ENCODE data around the gene TIAM1.

The TIAM1 gene

DNA sequence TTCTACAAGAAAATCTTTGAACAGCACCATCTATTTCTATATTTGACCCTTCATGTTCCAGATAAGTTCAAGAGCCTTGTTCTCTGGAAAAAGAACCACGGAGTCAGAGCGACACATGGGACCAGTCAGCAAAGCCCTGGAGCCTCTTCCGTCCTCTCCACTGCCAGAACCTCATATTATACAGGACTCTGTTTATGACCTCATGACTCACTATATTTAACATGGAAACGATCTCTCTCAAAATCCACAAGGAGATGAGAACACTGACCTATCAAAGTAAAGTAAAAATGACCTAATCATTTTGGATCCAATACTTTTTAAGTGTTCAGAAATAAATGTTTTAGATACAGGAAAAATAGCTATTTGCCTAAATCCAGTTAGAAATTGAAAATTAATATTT is 181.2 kb downstream of the TIAM1 start:
- no peak for DNase-seq

DNA sequence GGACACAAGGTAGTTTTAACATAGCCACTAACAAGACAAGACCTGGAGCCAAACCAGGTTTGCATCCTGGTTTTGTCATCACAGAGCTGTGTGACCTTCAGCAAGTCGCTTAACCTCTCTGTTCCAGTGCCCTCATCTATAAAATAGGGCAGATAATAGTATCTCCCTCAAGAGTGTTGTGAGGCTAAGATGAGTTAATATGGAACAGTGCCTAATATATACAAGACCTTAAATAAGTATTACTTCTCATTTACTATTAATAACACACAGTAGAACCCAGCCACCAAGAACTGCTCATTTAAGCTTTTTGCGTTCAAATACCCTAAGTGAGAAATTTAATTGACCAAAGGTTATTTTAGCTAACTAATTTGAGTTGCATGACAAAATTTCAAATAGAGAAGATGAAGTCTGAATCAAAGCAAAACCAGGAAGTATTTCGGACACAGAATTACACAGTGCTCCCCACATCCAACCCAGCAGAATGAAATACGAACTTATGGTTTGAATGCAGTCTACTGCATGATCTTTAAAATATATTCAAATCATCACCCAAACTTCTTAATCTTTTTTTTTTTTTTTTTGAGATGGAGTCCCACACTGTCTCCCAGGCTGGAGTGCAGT is 181.9 kb downstream of the TIAM1 start:
- no peak for DNase-seq

DNA sequence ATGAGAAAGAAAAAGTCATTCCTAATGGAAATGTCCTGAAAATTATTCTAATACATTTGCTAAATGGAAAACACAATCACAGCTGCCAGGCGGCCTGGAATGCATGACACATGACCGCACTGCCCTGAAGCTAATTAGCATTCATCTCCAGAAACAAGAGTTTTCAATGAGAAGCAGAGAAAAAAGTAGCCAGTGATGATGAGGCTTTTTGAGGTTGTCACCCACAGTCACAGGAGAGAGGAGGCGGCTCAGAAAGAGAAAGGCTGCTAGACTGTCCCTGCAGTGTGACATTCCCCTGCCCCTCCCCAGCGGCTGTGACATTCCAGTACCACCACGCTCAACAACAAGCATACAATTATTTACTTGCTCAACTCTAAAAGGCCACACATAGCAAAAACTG is 182.9 kb downstream of the TIAM1 start:
- DNase-seq: no peak

DNA sequence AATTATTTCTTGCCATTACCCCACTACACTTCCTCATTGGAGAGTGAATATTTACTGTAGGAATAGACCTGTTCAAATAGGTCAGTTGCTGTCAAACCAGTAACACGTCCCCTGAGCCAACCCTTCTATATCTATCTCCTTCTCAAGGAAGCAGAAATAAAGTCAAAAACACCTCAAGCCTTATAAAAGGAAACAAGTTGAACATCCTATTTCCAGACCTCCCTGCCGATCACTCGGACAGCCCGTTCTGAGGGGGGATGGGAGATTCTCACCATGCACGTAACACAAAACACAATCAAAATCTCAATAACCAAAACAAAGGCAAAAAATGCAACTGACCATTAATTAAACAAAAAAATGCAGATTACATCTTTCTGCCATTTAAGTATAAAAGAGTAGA is 184.3 kb downstream of the TIAM1 start:
- DNase-seq: no peak

DNA sequence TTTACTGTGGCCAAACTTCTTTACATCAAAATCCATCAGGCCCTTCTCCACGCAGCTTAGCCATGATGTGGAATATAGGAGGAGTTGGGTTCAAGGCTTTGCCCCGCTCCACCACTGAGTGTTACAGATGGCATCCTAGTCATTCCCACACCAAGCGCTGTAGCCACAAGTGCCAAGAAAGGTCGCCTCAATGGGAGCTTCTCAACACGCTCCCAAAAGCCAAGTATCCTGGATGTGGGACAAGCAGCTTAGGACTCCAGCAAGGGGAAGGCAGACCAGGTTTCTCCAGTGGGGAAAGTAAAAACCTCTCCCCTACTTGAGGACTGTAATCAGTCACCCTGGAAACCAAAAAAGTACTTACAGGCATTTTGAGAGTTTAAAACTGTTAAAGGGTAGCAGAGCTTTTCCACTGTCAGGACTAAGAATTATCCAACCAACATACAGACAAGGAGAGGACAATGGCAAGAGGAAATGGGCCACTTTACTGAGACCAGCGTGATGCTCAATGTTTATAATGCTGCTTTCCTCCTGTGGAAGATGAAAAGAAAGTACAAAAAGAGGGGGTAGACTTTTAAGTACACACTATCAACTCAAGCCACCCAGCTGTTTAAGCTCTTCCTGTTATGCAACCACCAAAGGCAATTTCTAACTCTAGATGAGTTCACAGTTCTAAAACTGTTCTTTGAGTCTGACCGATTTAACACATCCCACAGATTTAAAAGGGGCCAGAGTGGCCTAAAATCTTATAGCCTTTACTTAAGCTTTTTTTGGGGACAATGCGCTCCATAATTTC is 185.1 kb downstream of the TIAM1 start:
- DNase-seq: peak in 1 of 2 donors; percentile 44

DNA sequence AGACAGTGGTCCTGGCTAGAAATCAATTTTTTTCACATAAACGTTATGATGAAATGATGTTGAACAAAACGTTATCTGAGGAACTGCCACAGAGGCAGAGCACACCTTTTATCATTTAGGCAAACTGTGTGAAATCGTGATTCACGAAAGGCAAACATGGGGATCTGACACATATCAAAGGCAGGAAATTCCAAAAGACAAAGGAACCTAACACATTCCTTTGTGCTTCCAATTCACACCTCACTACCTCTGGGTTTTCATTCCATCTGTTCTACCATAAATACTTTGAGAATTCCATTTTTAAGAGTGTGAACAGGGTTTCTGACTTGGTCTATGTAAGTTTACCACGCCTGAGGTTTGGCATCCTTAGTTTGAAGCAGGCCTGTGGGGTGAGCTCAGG is 186.3 kb downstream of the TIAM1 start:
- no peak for DNase-seq

DNA sequence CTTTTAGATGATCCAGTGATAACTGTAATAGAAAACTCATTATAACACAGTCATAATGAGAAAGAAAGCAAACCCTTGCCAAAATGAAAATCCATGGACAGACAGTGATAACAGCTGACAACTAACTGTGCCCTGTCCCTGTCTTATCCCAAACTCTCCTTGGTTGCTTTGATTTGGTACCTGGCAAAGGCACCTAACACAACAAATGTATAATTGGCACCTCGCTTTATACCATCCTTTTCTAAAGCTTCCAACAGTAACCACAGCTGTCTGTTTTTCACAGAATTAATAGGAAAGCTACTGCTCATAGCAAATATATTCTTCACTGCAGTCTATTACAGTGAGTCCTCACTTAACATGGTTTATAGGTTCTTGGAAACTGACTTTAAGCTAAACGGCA is 187.4 kb downstream of the TIAM1 start:
- no peak for DNase-seq

DNA sequence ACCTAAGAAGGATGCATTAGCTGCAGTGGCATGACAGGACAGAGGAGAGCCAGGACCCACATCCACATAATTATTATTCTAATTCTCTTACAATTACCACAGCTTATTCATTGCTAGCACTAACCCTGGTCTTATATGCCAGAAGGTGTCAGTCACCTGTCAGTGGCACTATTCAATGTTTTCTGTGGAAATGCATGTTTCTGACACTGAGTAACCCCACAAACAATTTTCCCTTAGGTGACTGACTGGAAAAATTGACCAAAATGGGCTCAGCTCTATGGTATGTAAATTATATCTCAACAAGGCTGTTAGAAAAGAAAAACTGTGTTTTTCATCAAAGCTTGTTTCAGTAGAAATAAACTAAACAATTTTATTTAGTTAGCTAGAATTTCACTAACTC is 187.9 kb downstream of the TIAM1 start:
- DNase-seq: no peak

DNA sequence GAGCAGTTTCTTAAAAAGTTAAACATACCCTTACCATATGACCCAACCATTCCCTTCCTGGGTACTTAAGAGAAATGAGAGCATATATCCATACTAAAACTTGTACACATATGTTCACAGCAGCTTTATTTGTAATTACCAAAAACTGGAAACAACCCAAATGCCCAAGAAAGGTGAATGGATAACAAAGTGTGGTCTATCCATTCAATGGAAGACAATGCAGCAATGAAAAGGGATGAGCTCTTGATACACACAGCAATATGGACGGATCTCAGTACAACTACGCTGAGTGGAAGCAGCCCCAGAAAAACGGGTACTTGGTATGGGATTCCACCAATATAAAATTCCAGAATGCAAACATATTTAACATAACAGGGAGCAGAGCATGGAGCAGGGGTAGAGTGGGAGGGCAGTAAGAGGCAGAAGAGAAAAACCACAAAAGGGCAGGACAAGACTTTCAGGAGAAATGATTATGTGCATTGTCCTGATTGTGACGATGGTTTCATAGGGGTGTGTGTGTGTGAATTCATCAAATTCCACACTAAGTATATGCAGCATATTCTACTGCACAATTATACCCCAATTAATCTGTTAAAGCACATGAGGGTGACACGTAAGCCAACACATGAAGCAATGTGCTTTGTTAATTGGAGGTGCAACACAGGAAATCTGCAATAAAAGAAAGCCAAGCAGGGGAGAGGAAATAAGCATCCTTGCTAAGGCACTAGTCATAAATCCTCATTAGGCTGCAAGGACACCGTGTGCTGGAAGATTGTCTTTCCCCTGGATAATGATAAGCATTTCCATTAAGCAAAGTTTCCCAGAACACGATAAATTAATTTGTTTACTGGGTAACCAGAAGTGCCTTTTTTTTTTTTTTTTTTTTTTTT is 192.7 kb downstream of the TIAM1 start:
- no peak for DNase-seq

DNA sequence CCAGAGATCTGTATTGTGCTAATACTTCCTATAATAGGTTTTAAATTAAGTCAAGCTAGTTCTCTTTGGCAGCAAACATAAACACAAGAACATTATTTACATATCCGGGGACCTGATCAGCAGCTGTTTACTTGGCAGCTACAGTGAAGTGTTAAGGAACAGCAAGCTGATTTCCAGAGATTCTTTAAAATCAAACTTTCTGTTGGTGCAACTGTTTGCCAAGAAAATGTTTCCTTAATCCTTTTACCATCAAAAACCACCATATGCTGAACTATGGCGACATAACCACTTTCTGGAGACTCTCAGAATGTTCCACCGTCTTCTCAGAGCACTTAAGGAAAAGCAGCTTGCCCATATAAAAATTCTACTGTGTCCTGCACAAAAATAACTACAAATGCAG is 198.8 kb downstream of the TIAM1 start:
- DNase-seq: no peak

DNA sequence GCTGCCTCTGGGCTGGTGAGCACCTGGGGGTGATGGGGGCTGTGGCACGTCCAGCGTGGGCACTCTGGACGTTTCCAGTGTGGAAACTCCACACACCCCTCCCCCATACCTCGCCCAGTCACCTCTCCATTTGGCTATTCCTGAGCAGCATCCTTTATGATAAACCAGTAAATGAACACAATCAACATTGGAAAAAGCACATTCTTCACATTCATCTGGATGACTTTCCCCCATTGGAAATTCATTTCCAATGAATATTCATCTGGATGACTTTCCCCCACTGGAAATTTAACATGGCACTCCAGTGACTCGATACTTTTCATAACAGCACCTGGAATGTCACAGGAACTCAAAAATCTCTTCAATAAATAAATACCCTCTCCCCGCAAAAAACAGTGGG is 201.0 kb downstream of the TIAM1 start:
- no peak for DNase-seq

DNA sequence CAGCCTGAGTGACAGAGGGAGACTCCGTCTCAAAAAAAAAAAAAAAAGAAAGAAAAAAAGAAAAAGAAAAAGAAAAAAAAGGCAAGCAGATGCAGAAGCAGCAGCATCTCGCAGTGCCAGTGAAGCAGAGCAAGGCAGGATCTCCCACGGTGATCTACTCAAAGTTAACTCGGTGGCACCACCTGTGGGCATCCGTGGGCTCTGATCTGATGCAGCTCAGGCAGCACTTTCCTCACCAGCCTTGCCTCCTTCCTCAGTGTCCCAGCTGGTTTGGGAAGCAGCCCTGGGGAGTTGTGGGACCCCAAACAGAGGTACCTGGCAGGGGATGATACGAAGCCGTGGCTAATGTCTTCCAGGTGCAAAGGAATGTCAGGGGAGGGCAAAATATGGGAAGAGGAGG is 201.5 kb downstream of the TIAM1 start:
- peak; percentile 16 to 23 for DNase-seq

DNA sequence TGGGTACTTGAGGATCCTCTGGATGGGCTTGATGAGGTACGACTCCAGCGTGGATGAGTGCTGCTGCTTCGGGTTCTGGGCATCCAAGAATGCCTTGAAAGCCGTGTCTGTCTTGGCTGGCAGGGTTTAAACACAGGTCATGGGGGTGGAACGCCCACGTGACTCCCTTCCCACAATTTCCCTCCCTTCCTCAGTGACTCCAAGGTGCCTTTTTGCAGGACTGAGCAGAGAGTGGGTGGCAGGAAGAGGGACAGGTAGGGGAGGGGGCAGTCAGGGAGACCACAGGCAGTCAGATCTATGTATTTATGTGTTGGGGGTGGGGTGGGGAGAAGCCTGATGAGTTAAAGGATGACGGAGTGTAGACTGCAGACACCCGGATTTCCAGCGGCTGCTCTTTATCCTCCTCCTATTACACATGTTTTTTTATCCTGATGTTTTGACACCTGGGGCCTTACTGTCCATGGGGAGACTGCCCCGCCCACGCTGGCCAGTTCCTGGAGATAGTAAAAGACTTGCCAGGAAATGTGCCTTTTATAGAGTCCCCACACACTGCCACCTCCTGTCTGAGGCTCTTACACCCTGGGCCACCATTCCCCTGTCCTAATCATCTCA is 202.6 kb downstream of the TIAM1 start:
- DNase-seq: no peak

DNA sequence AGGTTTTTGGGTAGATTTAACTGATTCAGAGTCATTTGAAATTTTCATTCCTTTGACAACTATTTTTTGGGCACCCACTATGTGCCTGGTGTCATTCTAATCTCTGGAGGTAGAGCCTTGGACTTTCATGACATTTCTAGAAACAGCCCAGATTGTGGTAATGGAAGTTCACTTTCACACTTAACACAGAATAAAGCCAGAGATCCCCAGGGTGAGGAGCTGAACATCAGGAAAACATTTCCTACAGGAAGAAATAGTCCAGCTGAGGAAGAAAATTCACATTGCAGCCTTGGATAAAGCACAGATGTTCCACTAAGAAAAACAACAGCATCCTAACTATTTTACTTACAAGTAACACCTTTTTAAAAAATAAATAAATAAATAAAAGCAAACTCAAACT is 203.4 kb downstream of the TIAM1 start:
- DNase-seq: no peak

DNA sequence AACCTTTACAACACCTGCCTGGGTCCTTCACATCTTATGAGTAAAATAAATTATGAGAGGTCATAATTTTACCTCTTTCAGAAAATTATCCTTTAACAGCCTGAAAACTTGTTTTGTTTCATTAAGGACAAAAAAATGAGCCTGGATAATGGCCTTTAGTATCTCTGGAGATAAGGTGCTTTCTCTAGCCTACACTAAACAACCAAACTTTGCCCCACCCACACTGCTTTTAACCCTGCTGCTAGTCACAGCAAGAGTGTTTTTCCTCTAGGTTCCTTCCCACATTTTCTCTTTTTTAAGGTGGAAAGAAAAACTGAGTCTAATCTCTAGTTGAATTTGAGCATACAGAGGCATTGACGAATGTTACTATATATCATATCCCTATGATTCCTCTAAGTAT is 204.0 kb downstream of the TIAM1 start:
- DNase-seq: no peak

DNA sequence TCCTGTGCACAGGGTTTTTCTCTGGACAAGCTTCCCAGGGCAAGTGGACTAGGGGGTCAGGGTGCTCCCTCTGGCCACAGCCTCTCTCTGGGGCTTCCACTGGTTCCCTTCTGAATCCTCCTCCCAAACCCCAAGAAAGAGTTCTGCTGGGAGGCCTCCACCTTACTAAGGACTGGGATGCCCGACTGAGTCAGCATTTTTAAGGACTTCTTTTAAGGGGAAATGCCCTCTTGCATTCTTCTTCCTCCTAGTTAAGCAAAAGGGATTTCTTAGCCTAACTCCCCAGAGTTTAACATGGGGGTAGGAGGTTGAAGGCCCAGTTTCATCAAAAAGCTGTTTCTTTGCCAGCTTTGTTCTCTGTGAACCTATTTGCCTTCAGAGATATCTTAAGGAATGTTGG is 206.1 kb downstream of the TIAM1 start:
- no peak for DNase-seq

DNA sequence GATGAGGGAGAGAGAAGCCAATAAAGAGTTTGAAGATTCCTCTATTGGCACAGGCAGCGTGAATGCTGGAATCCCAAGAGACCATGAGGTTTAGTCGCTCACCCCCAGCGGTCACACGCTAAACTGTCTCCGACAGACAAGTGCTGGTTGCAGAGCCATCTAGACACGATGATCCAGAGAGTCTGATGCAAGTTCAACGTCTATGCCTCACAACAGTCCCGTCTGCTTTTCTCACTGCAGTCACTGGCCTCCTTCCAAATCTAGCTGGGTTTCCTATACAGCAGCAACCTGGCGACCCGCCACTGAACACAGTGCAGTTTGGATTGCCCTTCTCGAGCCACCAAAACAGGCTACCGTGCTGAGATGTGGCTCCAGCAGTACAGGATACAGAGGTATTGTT is 207.2 kb downstream of the TIAM1 start:
- no peak for DNase-seq

DNA sequence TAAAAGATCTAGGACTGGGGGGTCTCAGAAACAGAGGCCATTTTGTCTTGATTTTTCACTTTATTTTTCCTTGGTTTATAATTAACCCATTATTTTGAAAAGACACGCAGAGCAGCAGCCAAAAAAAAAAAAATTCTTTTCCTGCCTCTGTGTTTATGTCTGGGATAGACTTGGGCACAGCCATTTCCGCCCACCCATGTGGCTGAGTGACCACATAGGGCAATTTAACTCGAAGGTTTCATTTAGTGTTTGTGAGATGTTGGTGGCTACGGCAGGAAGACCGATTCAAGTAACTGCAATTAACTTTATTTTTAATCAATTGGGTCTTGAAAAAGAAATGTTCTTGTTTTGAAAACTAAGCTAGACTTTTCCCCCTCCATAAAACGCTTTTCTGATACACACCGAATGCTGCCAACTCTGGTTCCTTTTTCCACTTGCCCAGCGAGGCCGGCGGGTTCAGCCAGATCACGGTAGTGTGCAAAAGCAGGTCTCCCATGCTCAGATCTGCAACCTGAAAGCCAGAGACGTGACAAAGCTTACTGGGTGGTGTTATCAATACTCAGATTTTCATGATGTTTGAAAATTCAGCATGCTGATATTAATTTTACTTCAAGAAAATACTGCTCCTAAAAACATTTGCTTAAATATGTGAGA is 208.4 kb downstream of the TIAM1 start:
- no peak for DNase-seq

DNA sequence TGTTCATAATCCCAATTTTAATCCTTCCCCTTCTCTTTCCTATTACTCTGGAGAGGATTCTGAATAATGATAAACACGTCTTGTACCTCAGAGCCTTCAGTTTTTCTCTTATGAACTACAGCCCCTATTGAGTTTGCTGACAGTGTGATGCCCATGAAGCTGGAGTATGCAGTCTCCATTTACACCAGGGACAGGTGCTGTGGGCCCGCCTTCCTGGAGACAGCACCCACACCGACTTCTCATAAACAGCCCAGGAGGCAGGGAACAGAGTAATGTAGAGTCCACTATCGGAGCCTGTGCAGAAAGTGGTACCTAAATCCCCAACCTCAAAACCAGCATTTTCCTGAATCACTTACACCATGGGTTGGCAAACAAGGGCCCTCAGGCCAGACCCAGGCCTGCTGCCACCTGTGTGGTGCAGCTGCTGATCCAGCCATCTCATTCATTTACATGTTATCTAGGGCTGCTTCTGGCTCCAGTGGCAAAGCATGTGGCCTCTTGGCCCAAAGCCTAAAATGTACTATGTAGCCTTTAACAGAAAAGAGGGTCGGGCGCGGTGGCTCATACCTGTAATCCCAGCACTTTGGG is 210.7 kb downstream of the TIAM1 start:
- no peak for DNase-seq

DNA sequence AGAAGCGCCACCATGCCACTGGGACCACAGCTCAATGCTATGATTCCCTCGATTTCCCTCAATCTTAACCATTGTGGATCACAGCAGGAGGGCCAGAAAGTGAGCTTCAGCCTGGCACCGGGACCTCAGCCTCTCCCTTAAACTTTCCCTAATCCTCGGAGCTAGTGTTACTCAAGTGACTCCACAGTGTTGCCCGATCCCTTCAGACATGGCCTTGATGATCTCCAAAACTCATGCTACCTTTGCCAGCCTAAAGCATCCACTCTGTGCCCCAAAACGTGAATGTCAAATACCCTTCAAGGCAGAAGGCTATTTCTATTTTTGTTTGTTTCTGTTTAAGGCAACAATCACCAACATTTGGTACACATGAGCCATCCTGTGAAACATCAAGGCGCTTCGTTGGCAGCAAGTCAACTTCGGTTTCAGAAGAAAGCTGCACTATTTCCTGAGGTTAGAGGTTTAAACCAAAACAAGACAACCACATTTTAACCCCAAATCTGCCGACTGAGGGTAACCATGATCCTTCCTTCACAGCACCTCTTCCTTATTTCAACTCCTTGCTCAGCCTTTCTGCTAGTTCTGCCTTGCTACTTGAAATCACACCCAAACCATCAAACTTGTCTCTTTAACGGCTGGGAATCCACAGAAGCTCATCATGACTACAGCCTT is 211.4 kb downstream of the TIAM1 start:
- peak; percentile 62 to 83 for DNase-seq

DNA sequence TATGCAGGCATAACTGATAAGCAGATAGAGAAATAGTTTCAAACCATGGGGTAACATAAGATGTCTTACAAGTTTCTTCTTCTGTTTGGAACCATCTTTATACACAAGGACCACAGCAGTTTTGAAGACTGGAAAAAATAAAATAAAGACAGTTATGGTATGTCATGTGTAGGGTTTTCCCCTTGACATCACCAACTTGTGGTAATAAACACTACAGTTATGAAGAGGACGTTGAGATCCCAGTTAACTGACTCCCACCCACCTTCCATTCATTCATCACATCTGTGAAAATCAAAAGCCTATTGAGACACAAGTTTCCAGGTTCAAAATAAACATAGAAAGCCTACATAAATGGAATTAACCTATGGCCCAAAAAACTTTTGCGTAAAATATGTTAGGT is 213.2 kb downstream of the TIAM1 start:
- no peak for DNase-seq

DNA sequence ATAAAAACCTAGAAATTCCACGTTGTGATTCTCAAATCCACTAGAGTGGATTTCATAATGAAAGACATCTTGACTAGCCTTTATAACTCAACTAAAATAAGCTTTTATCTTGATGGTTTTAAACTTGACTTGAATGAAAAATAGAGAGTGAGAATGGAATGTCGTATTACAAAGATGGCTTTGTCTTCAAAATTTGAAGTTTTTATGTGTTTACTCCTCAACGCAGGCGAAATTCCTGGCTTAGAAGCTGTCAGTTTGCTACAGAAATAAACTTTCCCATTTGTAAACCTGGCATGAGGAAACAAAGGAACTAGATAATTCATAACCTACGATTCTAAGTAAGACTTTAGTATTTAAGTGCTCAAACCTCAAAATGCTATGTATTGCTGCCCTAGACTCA is 215.8 kb downstream of the TIAM1 start:
- DNase-seq: no peak
